T-helper 1 cell treated with Interleukin-12 subunit alpha and Interleukin-12 subunit beta and Interleukin-4 antibody, amounts not matched to agents 30 μg/mL and 1 μg/mL, for 36 hours (primary cell): ENCODE measurements around the gene AUTS2.
A peak's percentile ranks its signal among the peaks of the same experiment; 100 is the strongest.

Experiments
- H3K27ac Mint-ChIP-seq: one replicate; pipeline ENCODE4 v1.8.0; 2021; ENCODE audit warnings: mild to moderate bottlenecking, mixed read lengths
- H3K27me3 Mint-ChIP-seq: one replicate; pipeline ENCODE4 v1.8.0; 2021; ENCODE audit warnings: low read depth, mixed read lengths
- H3K36me3 Mint-ChIP-seq: one replicate; pipeline ENCODE4 v1.8.0; 2021; ENCODE audit warnings: low read depth, mixed read lengths
- H3K4me1 Mint-ChIP-seq: one replicate; pipeline ENCODE4 v1.8.0; 2021; ENCODE audit warnings: low read depth, mixed read lengths
- H3K4me3 Mint-ChIP-seq: one replicate; pipeline ENCODE4 v1.8.0; 2021; ENCODE audit warnings: mild to moderate bottlenecking, moderate library complexity, mixed read lengths
- H3K9me3 Mint-ChIP-seq: one replicate; pipeline ENCODE4 v1.8.0; 2021; ENCODE audit warnings: mixed read lengths

AUTS2 gene

GRCh38 chr7:69822386-69822785, 224.1 kb downstream of the AUTS2 start:
- Mint-ChIP-seq H3K36me3 (no peaks in the 10 kb centered on the region), H3K4me3 (no peak overlapping the region), H3K27ac (no peak overlapping the region), H3K27me3 (peaks cover 4% of the 10 kb centered on the region), H3K9me3 (peaks cover under 1% of the 10 kb centered on the region), H3K4me1 (peaks cover 4% of the 10 kb centered on the region)

DNA sequence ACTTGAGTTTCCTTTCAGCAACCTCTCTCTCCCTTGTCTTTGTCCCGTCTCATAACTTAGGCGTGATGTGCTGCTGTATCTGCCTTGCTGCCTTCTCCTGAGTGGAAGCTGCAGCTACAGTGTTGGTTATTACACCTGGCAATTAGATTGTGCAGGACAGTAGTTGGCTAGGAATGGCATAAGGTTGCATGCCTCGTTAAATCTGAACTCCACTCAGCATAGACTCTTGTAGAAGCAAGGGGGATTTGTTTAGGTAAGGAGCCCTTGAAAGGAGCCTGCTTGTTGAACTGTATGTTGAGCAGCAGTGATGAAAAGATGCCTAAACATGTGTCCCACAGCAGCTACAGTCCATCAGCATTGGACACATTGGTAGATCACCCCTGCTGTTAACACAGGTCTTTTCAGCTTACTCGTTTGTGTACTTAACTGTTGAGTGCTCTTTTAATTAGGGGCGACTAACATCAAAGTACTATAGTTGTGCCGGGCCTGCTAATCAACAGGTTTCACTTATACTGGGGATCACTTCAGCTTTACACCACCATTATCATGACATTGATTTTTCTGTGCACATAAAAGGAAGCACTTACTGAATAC, 225.0 kb downstream of the AUTS2 start:
- no peak overlapping the region for H3K4me3 Mint-ChIP-seq
- H3K9me3 Mint-ChIP-seq = peaks cover 8% of the 10 kb centered on the region
- no peaks in the 10 kb centered on the region for H3K36me3 Mint-ChIP-seq
- H3K27ac Mint-ChIP-seq = peak overlapping the region; percentile 8
- peaks cover 4% of the 10 kb centered on the region for H3K4me1 Mint-ChIP-seq
- peaks cover 4% of the 10 kb centered on the region for H3K27me3 Mint-ChIP-seq

DNA sequence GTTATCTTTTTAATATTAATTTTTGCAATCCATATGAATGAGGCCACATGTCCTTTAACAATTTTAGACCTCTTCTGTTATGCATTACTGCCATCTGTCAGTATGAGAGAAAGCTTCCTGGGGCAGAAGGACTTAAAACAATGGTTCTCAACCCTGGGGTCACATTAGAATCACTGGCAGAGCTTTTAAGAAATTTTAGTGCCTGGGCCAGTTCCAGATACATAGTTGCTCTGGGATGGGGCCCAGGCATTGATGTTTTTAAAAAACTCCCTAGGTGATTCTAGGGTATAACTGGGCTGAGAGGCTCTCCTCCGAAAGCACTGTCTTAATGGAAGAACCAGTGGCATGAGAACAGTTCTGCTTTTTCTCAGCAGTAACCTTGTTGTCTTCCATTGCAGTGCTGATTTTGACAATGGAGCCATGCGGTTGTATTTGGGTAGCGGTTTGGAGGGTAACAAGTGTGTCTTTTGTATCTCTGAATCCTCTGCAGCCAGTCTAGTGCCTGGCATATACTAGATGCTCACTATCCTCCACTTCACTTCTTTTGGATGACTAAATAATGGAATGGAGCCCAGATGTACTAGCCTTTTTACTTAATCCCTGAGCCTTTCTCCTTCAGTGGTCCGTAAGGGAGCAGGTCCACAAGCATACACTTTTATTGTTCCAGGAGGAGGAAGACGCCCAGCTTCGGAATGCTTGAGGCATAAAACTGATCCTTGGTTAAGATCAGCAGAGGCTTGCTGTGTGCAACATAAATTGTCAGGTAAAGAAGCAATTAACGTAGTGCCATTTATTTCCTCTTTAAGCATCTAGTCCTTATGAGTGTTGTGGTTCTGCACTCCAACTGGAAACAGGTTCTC, 227.1 kb downstream of the AUTS2 start:
- no peaks in the 10 kb centered on the region for H3K36me3 Mint-ChIP-seq
- H3K9me3 Mint-ChIP-seq = peaks cover 8% of the 10 kb centered on the region
- no peak overlapping the region for H3K4me3 Mint-ChIP-seq
- peaks cover 4% of the 10 kb centered on the region for H3K27me3 Mint-ChIP-seq
- H3K27ac Mint-ChIP-seq = no peak overlapping the region
- peaks cover 4% of the 10 kb centered on the region for H3K4me1 Mint-ChIP-seq

GRCh38 chr7:69826283-69826682, 228.0 kb downstream of the AUTS2 start:
- peaks cover 4% of the 10 kb centered on the region for H3K27me3 Mint-ChIP-seq
- H3K36me3 Mint-ChIP-seq = no peaks in the 10 kb centered on the region
- H3K4me3 Mint-ChIP-seq = no peak overlapping the region
- H3K4me1 Mint-ChIP-seq = peaks cover 4% of the 10 kb centered on the region
- no peak overlapping the region for H3K27ac Mint-ChIP-seq
- H3K9me3 Mint-ChIP-seq = peaks cover 8% of the 10 kb centered on the region

- H3K4me3 Mint-ChIP-seq = no peak overlapping the region
- H3K9me3 Mint-ChIP-seq = peaks cover 8% of the 10 kb centered on the region
- H3K4me1 Mint-ChIP-seq = peaks cover 4% of the 10 kb centered on the region
- peaks cover 4% of the 10 kb centered on the region for H3K27me3 Mint-ChIP-seq
- no peaks in the 10 kb centered on the region for H3K36me3 Mint-ChIP-seq
- no peak overlapping the region for H3K27ac Mint-ChIP-seq
Measured at GRCh38 chr7:69827140-69827539, 228.9 kb downstream of the AUTS2 start.

- H3K4me1 Mint-ChIP-seq = peaks cover 4% of the 10 kb centered on the region
- H3K27ac Mint-ChIP-seq = no peak overlapping the region
- peaks cover 4% of the 10 kb centered on the region for H3K27me3 Mint-ChIP-seq
- H3K9me3 Mint-ChIP-seq = peaks cover 8% of the 10 kb centered on the region
- H3K4me3 Mint-ChIP-seq = no peak overlapping the region
- no peaks in the 10 kb centered on the region for H3K36me3 Mint-ChIP-seq
Measured at GRCh38 chr7:69827558-69827957, 229.3 kb downstream of the AUTS2 start.

DNA sequence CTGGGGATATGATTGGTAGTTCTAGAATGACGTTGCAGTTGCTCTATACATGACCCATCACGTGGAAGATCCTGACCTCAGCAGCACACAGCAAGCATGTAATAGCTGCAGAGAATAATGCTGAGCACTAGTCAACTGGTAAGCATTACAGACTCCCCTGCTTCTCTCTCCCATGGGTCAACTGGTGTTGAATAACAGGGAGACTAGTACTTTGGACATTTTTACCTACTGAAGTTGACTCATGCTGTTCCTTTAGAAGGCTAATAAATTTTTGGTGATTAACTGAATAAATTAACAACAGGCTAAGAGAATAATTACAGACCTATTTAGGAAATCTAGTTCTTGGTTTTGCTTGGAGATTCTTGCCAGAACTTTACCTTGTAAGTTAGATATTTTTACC, 234.1 kb downstream of the AUTS2 start:
- Mint-ChIP-seq H3K27ac (no peak overlapping the region), H3K4me1 (no peaks in the 10 kb centered on the region), H3K27me3 (no peaks in the 10 kb centered on the region), H3K36me3 (no peaks in the 10 kb centered on the region), H3K4me3 (no peak overlapping the region), H3K9me3 (peaks cover 8% of the 10 kb centered on the region)

DNA sequence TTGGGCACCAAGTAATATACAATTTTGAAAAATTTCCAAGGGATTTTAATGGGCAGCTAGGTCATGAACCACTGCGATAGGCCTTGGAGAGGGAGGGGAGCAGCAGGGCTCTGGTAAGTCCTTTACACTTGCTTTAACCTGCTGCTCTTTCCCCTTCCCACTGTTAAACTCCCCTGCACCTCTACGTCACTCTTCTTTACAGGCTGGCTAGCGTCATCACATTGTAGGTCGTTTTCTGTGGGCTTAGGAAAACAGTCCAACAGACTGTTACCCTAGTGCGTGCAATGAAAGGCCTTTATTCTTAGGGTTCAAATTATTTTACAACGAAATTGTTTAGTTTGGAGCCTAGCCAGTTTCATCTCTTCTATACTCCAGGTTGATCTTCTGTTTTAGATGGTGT, 235.7 kb downstream of the AUTS2 start:
- H3K4me1 Mint-ChIP-seq = no peaks in the 10 kb centered on the region
- H3K36me3 Mint-ChIP-seq = no peaks in the 10 kb centered on the region
- H3K27me3 Mint-ChIP-seq = no peaks in the 10 kb centered on the region
- H3K9me3 Mint-ChIP-seq = no peaks in the 10 kb centered on the region
- no peak overlapping the region for H3K27ac Mint-ChIP-seq
- no peak overlapping the region for H3K4me3 Mint-ChIP-seq

DNA sequence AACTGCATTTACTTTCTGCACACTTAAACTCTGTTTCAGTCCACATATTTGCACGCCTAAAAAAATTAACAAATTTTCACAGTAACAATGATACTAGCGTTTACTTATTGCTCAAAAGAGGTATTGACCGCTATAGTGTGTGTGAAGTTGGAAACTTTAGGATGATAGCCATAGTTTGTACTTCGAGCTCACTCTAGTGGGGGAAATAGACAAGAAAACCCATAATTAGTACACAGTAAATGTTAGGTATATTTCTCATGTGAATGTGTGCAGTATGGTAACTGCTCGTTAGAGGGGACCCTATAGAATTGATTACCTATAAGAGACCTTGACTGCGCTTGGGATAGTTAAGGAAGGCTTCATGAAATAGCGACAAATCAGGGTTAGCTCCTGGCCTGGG, 238.4 kb downstream of the AUTS2 start:
- Mint-ChIP-seq H3K36me3 (no peaks in the 10 kb centered on the region), H3K27me3 (no peaks in the 10 kb centered on the region), H3K9me3 (no peaks in the 10 kb centered on the region), H3K4me3 (no peak overlapping the region), H3K4me1 (no peaks in the 10 kb centered on the region), H3K27ac (no peak overlapping the region)

DNA sequence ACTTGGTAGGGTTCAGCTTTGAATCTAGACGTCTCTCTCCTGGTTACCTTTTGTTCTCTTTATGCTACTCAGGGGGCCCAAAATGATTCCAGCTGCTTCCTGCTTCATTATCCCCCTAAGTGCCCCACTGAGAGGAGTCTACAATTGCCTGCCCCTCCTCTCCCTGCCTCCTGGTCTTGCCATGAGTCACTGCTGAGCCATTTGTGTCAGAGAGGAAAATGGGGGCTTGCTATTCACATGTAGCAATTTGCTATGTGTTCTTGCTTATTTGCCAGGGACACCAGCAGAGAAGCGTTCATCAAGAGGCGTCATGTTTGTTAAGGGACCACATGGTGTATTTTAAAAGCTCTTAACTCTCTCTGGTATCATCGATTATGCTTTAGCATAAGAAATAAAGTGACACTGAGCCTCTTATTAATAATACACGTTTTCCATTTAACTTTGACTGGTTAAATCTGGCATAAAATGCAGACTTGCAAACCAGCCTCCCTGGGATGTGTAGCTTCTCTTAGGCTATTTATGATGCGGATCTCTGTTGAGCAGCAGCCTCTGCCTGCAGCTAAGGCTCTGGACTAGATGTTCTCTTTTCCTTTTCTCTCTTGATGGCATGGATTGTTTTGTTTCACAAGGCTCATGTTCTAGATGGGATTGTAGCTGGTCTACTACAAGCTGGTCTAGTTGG, 239.3 kb downstream of the AUTS2 start:
- Mint-ChIP-seq H3K27ac (no peak overlapping the region), H3K9me3 (no peaks in the 10 kb centered on the region), H3K36me3 (no peaks in the 10 kb centered on the region), H3K4me3 (no peak overlapping the region), H3K4me1 (no peaks in the 10 kb centered on the region), H3K27me3 (no peaks in the 10 kb centered on the region)

DNA sequence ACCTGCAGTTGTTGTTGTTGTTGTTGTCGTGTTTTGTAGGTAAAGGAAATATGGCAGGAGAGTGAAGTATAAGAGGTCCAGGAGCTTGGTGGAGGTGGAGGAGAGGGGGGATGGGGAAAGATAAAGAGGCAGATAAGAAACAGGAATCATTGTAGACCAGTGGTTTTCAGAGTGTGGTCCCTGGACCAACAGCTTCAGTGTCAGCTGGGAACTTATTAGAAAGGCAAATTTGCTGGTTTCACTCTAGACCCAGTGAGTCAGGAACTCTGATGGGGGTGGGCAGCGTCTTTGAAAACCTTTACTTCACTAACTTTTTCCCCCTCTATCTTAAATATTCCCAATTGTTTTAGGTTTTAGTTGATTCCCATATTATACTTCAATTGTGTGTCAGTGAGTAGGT, 241.5 kb downstream of the AUTS2 start:
- H3K9me3 Mint-ChIP-seq = no peaks in the 10 kb centered on the region
- H3K27me3 Mint-ChIP-seq = no peaks in the 10 kb centered on the region
- H3K4me3 Mint-ChIP-seq = no peak overlapping the region
- no peak overlapping the region for H3K27ac Mint-ChIP-seq
- no peaks in the 10 kb centered on the region for H3K4me1 Mint-ChIP-seq
- H3K36me3 Mint-ChIP-seq = no peaks in the 10 kb centered on the region

DNA sequence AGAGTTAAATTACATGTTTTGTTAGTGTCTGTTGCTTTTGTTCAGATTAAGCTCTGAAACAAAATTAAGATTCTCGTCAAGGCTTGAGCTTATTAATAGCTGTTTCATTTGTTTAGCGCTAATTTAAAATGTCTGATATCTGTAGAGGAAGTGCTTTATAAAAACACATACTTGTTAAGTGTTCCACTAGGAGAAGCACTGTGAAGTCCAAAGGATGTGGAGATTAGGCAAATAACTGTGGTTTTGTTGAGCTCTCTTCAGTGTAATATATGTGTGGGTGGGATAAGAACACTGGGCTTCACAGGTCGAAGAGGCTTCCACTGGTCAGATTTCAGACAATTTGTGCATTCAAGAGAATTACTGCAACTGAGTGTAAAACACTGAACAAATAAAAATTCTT, 242.0 kb downstream of the AUTS2 start:
- H3K9me3 Mint-ChIP-seq = no peaks in the 10 kb centered on the region
- H3K27me3 Mint-ChIP-seq = no peaks in the 10 kb centered on the region
- H3K4me1 Mint-ChIP-seq = no peaks in the 10 kb centered on the region
- H3K27ac Mint-ChIP-seq = no peak overlapping the region
- H3K36me3 Mint-ChIP-seq = no peaks in the 10 kb centered on the region
- H3K4me3 Mint-ChIP-seq = no peak overlapping the region

DNA sequence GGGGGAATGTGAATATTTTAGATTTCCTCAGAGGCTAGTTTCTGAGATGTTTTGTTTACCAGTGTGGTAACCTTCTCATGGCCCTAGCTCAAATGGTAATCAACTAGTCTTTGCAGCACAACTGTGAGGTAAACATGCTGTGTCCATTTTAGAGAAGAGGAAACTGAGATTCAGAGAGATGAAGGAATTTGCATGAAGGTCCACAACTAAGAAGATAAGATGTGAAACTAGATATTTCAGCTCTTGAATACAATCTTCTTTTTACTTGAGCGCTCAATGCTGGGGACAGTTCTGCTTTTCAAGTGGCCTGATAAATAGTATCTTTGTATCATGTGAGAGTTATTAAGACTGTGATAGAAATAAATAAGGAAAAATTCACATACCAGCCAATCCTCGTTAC, 245.4 kb downstream of the AUTS2 start:
- H3K9me3 Mint-ChIP-seq = no peaks in the 10 kb centered on the region
- no peak overlapping the region for H3K27ac Mint-ChIP-seq
- H3K4me1 Mint-ChIP-seq = no peaks in the 10 kb centered on the region
- no peak overlapping the region for H3K4me3 Mint-ChIP-seq
- no peaks in the 10 kb centered on the region for H3K36me3 Mint-ChIP-seq
- no peaks in the 10 kb centered on the region for H3K27me3 Mint-ChIP-seq

DNA sequence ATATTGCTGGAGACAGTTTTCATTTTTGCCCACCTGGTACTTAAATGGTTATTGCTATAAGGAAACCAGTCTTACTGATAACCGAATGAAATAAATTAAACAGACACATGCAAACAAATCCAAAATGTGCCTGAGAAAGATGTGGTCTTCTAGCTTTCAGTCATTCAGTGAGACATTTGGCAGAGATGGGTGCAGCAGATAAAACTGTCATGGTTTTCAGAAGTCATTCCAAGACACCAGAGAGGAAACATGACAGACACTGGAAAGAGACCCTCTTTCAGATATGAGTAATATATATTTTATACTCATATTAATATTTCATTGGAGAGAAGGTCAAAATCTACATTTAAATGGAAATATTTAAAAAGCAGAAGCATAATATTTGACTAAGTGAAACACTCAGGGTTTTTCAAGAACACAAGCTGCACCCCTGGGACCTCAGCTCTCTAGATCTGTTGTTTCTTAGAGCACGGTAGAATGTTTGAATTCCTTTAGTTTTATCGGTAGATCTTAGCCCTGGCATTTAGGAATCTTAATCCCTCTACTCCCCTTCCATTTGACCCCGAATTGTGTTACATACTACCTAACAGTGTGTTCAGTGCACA, 246.1 kb downstream of the AUTS2 start:
- Mint-ChIP-seq H3K27me3 (no peaks in the 10 kb centered on the region), H3K36me3 (no peaks in the 10 kb centered on the region), H3K4me3 (no peak overlapping the region), H3K4me1 (no peaks in the 10 kb centered on the region), H3K9me3 (no peaks in the 10 kb centered on the region), H3K27ac (no peak overlapping the region)
